Measurements from ENCODE around the gene AGT.

The AGT gene

GRCh38 chr1:230713915-230714764 is at the start of gene AGT:
TSS of gene AGT (minus strand) at chr1:230714122. CDS start at chr1:230710823, 3,299 bp downstream.
- no peak for DNase-seq

- no peak for DNase-seq
Measured at GRCh38 chr1:230761443-230762167, 47.7 kb upstream of the AGT start.

- no peak for DNase-seq
Measured at GRCh38 chr1:230760360-230760827, 46.5 kb upstream of the AGT start.

- DNase-seq, result no peak
Measured at GRCh38 chr1:230759369-230760065, 45.6 kb upstream of the AGT start.

- DNase-seq, result no peak
Measured at GRCh38 chr1:230758709-230759368, 44.9 kb upstream of the AGT start.

GRCh38 chr1:230757856-230758708 is 44.2 kb upstream of the AGT start:
- DNase-seq, result no peak

- DNase-seq, result no peak
Measured at GRCh38 chr1:230754796-230755195, 40.9 kb upstream of the AGT start.

GRCh38 chr1:230753586-230754251 is 39.8 kb upstream of the AGT start:
- no peak for DNase-seq

- DNase-seq, result no peak
Measured at GRCh38 chr1:230753191-230753585, 39.3 kb upstream of the AGT start.

- no peak for DNase-seq
Measured at GRCh38 chr1:230752407-230752806, 38.5 kb upstream of the AGT start.

GRCh38 chr1:230750986-230751625 is 37.2 kb upstream of the AGT start:
- no peak for DNase-seq

- DNase-seq, result no peak
Measured at GRCh38 chr1:230750576-230750975, 36.7 kb upstream of the AGT start.

- no peak for DNase-seq
Measured at GRCh38 chr1:230749635-230750034, 35.7 kb upstream of the AGT start.

- no peak for DNase-seq
Measured at GRCh38 chr1:230749150-230749549, 35.2 kb upstream of the AGT start.

- no peak for DNase-seq
Measured at GRCh38 chr1:230747890-230748800, 34.2 kb upstream of the AGT start.

GRCh38 chr1:230747127-230747730 is 33.3 kb upstream of the AGT start, which contains the start of gene CAPN9:
TSS of gene CAPN9 (plus strand) at chr1:230747388. CDS start at chr1:230747497, 109 bp downstream.
- no peak for DNase-seq

- no peak for DNase-seq
Measured at GRCh38 chr1:230746617-230747016, 32.7 kb upstream of the AGT start.

- DNase-seq, result no peak
Measured at GRCh38 chr1:230745071-230745470, 31.1 kb upstream of the AGT start.

GRCh38 chr1:230744382-230744781 is 30.5 kb upstream of the AGT start:
- DNase-seq, result no peak
